CD4-positive, alpha-beta T cell treated with Interleukin-17A for 4 hours (primary cell): ENCODE data around the gene TANC2.
"Not testable (repeated sequence)": the region's sequence is repeated elsewhere in the genome, so short reads cannot be mapped to it uniquely, and the experiment has no call there.

Source experiments
- DNase-seq: peaks from one replicate; pipeline ENCODE4 v3.0.0-alpha.2; 2020; ENCODE audit warnings: mixed read lengths

The TANC2 gene

GRCh38 chr17:62965174-62965685 lies 805 bp upstream of the TANC2 start:
- peak; percentile 43 for DNase-seq

GRCh38 chr17:62966426-62967204 lies 580 bp downstream of the TANC2 start:
- DNase-seq: no peak

GRCh38 chr17:62967205-62967529 lies 1.1 kb downstream of the TANC2 start:
- DNase-seq: no peak

GRCh38 chr17:62968445-62968923 lies 2.4 kb downstream of the TANC2 start:
- peak; percentile 59 for DNase-seq

GRCh38 chr17:62970610-62971009 lies 4.6 kb downstream of the TANC2 start:
- DNase-seq: no peak

GRCh38 chr17:62971853-62972252 lies 5.8 kb downstream of the TANC2 start:
- no peak for DNase-seq

GRCh38 chr17:62974788-62975187 lies 8.8 kb downstream of the TANC2 start:
- no peak for DNase-seq

- no peak for DNase-seq
Measured at GRCh38 chr17:62975206-62975605, 9.2 kb downstream of the TANC2 start.

GRCh38 chr17:62976643-62977231 lies 10.7 kb downstream of the TANC2 start:
- not testable (repeated sequence) for DNase-seq

GRCh38 chr17:62980842-62981241 lies 14.8 kb downstream of the TANC2 start:
- no peak for DNase-seq

- DNase-seq: no peak
Measured at GRCh38 chr17:62981933-62982332, 15.9 kb downstream of the TANC2 start.

GRCh38 chr17:62984801-62985200 lies 18.8 kb downstream of the TANC2 start:
- DNase-seq: no peak

- no peak for DNase-seq
Measured at GRCh38 chr17:62986549-62986948, 20.5 kb downstream of the TANC2 start.

- DNase-seq: no peak
Measured at GRCh38 chr17:62987136-62987535, 21.1 kb downstream of the TANC2 start.

- DNase-seq: no peak
Measured at GRCh38 chr17:62989501-62989900, 23.5 kb downstream of the TANC2 start.

GRCh38 chr17:62994931-62995330 lies 28.9 kb downstream of the TANC2 start:
- DNase-seq: no peak

- no peak for DNase-seq
Measured at GRCh38 chr17:62995377-62995885, 29.4 kb downstream of the TANC2 start.

GRCh38 chr17:62996221-62996620 lies 30.2 kb downstream of the TANC2 start:
- DNase-seq: no peak

- no peak for DNase-seq
Measured at GRCh38 chr17:62998166-62998565, 32.1 kb downstream of the TANC2 start.

- DNase-seq: no peak
Measured at GRCh38 chr17:62998665-62999393, 32.8 kb downstream of the TANC2 start.

- no peak for DNase-seq
Measured at GRCh38 chr17:62999736-63000135, 33.7 kb downstream of the TANC2 start.

- no peak for DNase-seq
Measured at GRCh38 chr17:63001689-63002394, 35.8 kb downstream of the TANC2 start.

GRCh38 chr17:63002625-63003024 lies 36.6 kb downstream of the TANC2 start:
- no peak for DNase-seq
